Activated naive CD8-positive, alpha-beta T cell treated with anti-CD3 and anti-CD28 coated beads, Interleukin-2, amount 50 U/mL, for 16 hours (primary cell): ENCODE measurements around the gene FGFR3.
A peak's percentile ranks its signal among the peaks of the same experiment; 100 is the strongest.
"Not testable (repeated sequence)": the region's sequence is repeated elsewhere in the genome, so short reads cannot be mapped to it uniquely, and the experiment has no call there.

Experiments
- DNase-seq: peaks from one replicate; pipeline ENCODE4 v3.0.0-alpha.2; 2020; ENCODE audit warnings: low read depth, low spot score

Gene FGFR3

DNA sequence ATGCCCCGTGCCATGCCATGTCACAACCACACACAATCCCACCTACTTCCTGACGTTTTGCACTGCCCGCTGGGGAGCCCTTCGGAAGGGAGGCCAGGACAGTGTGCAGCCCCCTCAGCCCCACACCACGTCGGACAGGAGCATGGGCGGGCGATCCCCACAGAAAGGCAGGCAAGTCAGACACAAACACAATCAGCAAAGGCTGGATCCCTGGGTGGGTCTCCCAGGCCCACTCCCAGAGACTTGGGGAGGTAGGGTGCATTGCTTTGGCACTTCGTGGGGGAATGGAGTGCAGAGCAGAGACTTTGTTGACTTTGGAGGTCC lies 48.8 kb downstream of the FGFR3 start:
- DNase-seq = no peak

DNA sequence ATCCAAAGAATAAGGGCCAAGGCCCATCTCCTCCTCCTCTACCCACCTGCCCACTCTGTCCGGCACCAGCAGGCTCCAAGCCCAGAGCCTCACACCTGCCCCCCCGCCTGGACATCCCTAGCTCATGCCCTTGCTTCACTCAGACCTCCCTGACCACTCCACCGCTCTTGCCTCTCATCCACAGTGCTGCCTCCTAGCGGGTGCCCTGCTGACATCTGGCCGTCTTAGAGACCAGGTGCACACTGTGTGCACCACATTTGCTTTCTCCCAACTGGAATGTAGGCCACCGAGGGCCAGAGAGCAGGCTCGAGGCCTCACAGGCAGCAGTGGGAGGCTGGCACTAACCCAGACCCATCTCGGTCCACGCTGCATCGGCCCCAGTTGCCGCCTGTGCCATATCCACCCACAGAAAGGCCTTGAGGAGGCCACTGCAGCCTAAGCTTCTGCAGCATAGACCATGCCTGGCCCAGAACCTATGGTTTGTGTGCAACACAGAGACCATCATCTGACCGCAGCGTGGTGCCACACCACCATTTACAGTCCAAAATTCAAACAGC lies 49.3 kb downstream of the FGFR3 start:
- DNase-seq = no peak

DNA sequence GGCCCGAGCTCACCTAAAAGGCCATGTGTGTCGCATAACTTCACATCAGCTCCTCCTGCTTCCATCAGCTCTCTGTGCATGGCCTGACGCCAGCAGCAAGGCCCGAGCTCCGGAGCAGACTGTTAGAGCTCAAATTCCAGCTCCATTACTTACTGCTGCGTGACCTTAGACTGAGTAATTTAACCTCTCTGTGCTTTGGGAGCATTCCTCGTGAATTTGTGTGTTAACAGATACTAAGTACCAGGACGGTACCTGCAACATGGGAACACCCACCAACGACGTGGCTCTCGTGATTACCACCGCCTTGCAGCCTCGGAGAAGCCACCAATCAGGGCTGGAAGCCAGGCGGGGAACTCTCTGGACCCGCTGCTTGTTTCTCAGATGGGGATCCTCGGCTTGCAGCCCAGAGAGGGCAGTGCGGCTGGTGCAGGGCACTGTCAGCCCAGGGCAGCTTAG lies 49.9 kb downstream of the FGFR3 start:
- DNase-seq = no peak

DNA sequence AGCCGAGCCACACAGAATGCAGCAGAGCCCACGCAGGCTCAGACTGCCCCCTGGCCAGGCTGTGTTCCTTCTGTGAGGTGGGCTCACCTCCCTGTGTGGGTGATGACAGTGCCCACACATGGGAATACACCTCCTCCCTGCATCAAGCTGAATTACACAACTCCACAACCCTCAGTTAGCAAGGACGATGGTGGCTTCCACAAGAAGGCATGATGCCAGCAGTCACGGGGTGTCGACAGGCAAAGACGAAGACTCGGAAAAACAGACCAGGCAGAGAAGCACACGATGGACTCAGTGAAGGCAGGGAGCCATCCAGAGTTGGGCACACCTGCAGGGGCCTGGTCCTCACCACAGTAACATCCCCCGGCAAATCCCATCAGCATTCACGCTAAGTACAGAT lies 50.8 kb downstream of the FGFR3 start:
- DNase-seq = no peak

DNA sequence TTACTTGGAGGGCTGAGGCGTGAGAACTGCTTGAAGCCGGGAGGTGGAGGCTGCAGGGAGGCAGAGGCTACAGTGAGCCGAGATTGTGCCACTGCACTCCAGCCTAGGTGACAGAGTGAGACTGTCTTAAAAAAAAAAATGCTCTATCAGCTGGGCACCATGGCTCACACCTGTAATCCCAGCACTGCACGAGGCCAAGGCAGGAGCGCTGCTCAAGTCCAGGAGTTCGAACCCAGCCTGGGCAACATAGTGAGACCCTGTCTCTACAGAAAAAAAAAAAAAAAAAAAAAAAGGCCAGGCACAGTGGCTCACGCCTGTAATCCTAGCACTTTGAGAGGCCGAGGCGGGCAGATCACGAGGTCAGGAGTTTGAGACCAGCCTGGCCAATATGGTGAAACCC lies 51.5 kb downstream of the FGFR3 start:
- DNase-seq = not testable (repeated sequence)

DNA sequence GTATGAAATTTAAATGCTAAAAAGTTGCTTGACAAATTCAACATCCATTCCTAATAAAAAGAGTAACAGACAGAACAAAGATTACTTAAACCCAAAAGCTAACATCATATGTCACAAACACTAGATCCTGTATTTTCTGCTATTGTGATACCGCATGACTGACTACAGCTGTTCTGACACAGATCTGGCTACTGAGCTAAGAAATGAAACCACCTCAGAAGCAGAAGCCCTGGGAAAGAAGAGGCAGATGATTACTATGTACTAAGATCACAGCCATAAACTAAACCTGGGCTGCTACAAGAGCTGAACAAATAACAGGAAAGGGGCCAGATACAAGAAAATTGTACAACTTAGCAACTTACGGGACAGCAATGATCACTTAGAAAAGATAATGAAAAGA lies 53.5 kb downstream of the FGFR3 start:
- DNase-seq = no peak

DNA sequence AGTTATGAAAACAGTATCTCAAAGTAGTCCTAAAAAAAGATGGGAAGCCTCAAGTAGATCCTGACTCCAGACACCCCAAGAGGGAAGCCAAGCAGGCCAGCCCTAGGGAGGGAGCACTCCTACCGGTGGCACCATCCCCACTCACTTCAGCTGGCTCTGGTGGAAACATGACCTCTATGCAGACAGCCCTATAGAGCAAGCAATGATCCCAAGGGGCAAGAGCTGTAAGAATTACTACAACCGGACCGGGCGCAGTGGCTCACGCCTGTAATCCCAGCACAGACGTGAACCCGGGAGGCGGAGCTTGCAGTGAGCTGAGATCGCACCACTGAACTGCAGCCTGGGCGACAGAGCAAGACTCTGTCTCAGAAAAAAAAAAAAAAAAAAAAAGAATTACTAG lies 57.2 kb downstream of the FGFR3 start:
- no peak for DNase-seq

DNA sequence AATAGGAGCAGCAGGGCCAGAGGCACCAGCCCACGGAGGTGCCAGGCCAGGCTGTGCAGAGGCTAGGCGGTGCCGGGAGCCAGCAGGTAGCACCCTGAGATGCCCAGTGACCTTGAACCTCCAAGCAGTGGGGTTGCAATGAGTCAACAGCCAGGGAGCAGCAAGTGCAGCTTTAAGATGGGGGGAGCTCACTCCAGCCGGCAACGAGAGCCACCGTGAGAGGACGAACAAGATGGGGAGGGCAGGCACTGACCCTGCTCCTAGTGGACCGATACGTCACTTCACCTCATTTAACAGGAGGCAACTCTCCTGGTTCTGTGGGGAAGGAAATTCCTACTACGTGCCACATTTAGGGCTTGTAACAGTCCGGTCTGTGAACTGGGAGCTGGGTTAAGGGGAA lies 58.1 kb downstream of the FGFR3 start:
- no peak for DNase-seq

DNA sequence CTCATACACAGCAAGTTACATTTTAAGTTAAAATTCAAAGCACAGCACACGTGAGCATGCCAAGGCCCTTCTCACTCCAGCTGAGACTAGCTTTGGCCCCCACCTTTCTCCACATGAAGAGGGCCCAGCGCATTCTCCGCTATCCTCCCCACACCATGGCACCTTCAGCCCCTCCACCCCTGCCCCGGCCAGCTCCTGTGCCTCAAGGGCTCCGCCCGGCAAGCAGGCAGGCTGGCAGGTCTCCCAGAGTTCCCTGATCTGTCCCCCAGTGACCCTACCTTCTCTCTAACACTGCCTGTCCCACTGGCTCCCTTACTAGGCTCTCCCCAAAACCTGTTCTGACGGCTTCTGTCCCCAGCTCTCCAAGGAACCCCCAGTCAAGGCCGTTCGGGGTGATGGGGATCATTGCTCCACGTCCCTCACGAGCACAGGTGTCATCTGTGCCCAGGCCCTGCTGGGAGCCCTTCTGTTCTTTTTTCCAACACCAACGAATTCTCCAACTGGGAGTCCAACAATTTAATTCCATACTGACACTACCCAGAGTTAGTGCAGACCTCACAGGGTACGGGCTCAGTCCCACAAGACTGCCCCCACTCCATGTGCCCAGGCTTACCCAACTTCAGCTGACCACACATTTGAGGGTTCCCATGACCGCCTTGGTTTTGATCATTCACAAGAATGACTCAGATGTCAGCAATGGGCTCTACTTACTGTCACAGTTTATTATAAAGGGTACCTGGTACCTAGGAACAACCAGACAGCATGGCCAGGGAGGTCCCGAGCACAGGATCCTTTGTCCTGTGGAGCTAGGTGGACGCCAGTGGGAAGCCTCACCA lies 58.7 kb downstream of the FGFR3 start:
- no peak for DNase-seq

DNA sequence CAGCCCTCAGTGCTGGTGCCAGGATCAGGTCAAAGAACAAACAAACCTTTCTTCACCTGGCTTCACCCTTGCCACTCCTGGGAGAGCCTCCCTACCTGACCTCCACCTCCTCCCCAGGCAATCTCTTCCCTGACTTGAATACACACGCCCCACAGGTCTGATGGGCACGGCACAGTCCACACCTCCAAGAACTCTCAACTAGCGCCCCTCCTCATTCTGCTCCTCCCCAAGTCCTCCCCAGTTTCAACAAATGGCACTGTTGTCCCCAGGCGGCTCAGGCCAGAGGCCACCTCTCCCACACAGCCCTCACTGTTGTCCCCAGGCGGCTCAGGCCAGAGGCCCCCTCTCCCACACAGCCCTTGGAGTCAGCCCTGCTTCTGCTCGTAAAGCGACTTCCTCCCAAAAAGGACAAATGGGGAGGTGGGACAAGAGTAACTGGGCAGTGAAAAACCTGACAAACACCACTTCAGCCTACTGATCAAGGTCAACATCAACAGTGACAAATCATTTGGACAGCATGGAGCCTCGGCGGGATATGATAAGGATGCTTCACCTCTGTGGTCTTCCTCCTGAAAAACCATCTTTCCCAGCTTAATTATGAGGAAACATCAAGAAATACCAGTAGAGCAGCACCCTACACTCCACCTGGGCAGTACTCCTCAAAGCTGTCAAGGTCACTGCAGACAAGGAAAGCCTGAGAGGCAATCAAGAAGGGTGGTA lies 60.0 kb downstream of the FGFR3 start:
- no peak for DNase-seq

DNA sequence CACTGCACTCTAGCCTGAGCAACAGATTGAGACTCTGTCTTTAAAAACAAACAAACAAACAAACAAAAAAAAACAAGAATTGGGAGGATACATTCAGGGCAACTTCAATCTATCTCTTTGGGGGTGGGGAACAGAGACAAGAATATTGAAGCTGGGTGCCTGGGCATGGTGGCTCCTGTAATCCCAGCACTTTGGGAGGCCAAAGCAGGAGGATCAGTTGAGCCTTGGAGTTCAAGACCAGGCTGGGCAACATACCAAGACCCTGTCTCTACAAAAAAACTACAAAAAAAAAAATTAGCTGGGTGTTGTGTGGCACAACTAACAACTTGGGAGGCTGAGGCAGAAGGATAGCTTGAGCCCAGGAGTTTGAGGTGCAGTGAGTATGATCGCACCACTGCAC lies 61.7 kb downstream of the FGFR3 start:
- no peak for DNase-seq

DNA sequence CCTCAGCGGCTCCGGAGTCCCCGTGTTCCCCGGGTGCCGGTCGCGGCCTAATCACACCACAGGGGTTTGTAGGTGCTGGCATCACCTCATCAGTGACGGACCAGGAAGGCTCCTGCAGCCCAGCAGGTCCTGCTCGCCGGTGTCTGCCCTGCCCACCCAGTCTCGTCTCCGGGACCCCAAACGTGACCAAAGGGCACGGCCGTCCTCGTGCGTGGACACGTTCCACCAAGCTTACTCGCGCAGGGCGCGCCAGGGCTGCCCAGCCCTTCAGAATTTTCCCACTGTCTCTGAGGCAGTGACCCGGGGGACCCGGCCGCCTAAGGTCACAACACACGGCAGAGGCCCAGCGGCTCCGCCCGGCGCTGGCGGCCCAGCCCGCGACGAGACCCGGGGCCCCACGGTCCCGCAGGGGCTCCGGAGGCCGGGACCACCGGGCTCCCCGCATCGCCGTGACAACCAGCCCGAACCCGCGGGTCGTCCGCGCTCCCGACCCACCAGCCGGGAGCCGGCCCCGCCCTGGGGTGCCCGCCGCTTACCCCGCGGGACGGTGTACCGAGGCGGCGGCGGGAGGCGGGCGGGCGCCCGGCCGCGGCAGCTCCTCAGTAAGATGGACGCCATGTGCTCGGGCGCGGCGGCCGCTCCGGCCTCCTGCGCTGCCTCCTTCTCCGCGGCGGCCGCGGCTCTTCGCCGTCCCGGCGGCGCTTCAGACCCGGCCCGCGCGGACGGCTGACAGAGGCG lies 62.4 kb downstream of the FGFR3 start:
- DNase-seq = no peak

DNA sequence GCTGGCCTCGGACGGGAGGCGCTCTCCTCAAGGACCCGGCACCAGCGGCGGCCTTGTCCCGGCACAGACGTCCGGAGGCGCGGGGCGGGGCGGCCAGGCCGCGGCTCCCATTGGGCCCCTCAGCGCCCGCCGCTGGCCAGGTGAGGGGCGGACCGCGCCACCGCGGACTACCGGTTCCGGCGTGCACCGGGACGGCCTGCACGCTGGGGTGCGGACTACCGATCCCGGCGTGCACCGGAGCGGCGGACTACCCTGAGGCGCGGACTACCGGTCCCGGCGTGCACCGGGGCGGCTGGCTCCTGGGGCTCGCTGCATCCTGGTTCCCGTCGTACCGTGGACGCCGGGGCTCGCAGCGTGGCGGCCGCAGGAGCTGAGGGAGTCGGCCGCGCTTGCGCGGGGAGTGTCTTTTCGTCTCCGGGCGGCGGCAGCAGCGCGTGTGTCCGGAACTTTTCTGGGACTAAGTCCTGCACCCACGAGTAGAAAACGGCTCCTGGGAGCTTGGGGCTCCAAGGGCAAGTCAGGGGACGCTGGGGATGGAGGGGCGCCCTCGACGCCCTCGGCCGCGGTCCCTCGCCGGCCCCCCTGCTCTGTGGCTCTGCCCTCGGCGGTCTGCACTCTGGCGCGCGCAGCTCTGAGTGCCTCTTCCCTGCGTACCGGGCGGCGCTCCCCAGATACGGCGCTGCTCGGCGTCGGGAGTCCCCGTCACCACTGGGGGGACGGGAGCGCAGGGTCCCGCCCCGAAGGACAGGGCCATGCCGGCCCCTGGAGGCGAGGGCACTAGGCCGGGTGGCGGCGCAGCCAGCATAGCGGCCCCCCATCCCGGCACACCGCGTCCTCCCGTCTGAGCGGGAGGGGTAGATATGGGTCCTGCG lies 63.2 kb downstream of the FGFR3 start, which contains the start of gene LETM1:
TSS of gene LETM1 (minus strand) at position 86 of the 872 bp plus-strand sequence. CDS start 206 bp downstream, outside the sequence.
- peak; percentile 85 for DNase-seq

DNA sequence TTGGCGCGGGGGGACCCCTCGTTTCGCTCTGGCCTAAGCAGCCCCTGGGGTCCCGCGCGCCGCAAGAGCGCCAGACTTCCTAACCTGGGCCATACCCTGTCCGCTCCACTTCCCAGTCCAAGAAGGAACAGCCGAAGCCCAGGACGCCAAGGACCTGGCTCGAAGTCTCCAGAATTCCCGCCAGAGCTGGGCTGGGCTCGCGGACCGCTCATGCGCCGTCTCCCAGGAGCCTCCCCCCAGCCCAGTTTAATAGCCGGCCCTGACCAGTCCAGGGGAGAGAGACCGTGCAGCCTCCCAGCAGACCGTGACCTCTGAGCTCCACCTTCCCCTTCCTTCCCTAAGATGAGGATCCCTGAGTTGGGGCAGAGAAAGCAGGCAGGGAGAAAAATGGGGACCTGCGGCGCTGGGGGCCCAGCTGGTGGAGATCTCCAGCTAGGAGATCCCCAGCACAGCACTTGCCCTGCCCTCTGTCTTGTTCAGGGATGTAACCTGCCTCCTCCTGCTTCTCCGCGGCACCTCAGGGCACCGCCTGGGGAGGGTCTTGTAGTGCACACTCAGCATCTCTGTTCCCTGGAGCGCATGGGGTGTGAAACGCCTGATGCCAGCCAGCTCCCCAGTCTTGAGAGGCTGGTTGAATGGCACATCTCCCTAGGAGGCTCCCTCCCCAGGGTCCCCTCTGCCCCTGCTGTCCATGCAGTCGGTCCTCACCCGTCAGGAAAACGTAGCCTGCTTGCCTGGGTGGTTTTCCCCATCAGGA lies 64.0 kb downstream of the FGFR3 start:
- no peak for DNase-seq

DNA sequence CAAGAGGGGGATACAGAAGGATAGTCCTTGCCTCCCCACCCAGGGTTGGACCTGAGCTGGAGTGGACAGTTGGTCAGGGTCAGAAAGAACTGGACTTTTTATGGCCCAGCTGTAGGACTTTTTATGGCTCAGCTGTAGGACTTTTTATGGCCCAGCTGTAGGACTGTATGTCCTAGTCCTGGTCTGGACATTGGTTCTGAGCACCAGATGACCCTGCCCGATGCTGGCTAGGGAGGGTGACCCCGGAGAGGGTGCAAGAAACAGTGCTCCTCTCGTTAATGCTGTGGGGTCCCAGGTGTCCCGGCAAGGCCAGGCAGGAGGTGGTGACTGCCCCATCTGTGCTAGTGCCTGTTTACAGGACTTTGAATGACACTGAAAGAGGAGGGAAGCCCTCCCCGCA lies 64.8 kb downstream of the FGFR3 start:
- DNase-seq = no peak
